ENCODE results near the gene LMLN.
"Not testable (repeated sequence)": the region's sequence is repeated elsewhere in the genome, so short reads cannot be mapped to it uniquely, and the experiment has no call there.

Gene LMLN, protein sequence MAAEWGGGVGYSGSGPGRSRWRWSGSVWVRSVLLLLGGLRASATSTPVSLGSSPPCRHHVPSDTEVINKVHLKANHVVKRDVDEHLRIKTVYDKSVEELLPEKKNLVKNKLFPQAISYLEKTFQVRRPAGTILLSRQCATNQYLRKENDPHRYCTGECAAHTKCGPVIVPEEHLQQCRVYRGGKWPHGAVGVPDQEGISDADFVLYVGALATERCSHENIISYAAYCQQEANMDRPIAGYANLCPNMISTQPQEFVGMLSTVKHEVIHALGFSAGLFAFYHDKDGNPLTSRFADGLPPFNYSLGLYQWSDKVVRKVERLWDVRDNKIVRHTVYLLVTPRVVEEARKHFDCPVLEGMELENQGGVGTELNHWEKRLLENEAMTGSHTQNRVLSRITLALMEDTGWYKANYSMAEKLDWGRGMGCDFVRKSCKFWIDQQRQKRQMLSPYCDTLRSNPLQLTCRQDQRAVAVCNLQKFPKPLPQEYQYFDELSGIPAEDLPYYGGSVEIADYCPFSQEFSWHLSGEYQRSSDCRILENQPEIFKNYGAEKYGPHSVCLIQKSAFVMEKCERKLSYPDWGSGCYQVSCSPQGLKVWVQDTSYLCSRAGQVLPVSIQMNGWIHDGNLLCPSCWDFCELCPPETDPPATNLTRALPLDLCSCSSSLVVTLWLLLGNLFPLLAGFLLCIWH

DNA sequence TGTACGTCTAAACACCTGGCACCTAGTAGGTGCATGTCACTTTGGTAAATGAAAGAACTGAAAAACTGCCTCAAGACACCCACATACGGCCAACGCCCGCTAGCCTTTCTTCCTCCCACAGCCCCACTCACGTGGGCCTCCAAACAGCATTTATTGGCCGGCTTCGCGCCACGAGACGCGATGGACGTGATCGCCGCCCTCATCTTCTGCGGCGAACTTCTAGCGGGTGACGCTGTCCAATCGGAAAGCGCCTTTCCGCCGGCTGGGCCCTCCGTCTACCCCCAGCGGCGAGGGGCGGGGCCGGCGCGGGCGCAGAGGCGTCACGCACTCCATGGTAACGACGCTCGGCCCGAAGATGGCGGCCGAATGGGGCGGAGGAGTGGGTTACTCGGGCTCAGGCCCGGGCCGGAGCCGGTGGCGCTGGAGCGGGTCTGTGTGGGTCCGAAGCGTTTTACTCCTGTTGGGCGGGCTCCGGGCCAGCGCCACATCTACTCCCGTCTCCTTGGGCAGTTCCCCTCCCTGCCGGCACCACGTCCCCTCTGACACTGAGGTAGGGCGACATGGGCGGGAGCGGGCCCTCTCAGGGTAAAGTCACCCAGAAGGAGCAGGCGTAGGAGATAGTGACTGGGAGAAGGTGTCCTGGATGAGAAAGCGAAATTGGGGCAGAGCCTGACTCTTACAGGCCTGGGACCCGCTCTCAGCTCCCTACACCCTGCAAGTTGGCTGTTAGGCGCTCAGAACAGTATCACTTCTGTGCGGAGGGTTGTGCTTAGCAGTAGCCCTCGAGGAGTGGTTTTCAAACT is at the start of gene LMLN:
TSS of gene LMLN (plus strand) at position 327 of the 803 bp plus-strand sequence. CDS start at position 356, 29 bp downstream.
- peak; percentile 91 for DNase-seq (ENCODE audit: low read depth)

- no peak for DNase-seq (ENCODE audit: low read depth)
Observed at GRCh38 chr3:197912741-197913476, 47.1 kb upstream of the LMLN start.

DNA sequence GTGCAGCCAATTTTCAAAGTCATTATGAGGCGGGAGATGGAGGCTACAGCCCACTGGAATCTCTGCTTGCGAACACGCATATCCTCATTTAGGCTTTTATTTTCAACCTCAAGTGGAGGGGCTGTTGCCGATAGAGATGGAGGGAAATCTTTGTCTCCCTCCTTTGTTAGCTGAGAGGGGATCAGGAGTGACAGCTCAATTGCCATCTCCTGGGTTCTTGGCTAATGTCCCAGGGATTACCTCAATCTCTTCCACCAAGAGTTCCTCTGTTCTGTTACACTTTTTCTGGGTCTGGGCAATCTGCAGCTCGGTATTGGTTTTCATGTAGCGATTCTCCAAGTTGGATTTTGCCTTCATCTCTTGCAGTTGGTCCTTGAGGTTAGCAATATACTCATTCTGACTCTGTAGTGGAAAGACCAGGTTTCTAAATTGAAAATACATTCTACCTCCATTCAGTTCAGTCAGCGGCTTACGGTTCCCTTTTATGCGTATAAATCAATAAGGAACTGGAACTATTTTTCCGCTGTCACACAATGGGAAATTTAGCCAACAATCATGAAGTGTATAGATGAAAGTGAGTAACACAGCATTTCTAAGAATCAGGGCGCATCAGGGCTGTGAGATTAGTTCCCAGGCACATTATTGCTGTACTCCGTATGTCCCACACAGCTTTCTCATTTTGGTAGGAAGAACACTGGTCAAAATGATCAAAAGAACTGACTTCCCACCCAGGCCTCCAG is 46.2 kb upstream of the LMLN start:
- DNase-seq (ENCODE audit: low read depth): no peak

DNA sequence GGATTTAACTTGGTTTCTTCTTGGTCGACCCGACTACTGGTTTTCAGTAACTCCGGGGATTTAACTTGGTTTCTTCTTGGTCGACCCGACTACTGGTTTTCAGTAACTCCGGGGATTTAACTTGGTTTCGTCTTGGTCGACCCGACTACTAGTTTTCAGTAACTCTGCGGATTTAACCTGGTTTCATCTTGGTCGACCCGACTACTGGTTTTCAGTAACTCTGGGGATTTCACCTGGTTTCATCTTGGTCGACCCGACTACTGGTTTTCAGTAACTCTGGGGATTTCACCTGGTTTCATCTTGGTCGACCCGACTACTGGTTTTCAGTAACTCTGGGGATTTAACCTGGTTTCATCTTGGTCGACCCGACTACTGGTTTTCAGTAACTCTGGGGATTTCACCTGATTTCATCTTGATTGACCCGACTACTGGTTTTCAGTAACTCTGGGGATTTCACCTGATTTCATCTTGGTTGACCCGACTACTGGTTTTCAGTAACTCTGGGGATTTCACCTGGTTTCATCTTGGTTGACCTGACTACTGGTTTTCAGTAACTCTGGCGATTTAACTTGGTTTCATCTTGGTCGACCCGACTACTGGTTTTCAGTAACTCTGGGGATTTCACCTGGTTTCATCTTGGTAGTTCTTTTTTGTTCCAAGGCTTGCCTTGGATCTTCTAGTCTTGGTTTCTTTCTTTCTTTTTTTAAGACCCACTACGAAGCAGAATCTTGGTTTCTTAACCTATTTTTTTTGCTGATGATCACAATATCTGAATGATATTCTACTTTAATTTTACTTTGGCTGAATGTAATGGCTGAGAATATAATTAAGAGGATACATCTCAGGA is 38.4 kb upstream of the LMLN start:
- DNase-seq (ENCODE audit: low read depth): not testable (repeated sequence)

GRCh38 chr3:197926418-197926817 is 33.6 kb upstream of the LMLN start:
- DNase-seq (ENCODE audit: low read depth): no peak

DNA sequence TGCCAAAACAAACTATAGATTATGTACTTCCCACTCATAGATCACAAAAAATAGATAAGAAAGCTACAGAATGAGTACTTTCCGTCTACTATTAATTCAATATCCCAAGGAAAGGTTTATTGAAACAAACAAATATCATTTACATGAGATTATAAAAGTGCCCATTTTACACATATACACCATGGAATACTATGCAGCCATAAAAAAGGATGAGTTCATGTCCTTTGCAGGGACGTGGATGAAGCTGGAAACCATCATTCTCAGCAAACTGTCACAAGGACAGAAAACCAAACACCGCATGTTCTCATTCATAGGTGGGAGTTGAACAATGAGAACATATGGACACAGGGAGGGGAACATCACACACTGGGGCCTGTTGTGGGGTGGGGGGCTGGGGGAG is 32.4 kb upstream of the LMLN start:
- DNase-seq (ENCODE audit: low read depth): not testable (repeated sequence)

GRCh38 chr3:197936819-197937384 is 23.1 kb upstream of the LMLN start:
- no peak for DNase-seq (ENCODE audit: low read depth)

GRCh38 chr3:197940745-197941384 is 19.2 kb upstream of the LMLN start:
- DNase-seq (ENCODE audit: low read depth): no peak

- DNase-seq (ENCODE audit: low read depth): no peak
Observed at GRCh38 chr3:197942956-197943556, 17.0 kb upstream of the LMLN start.

GRCh38 chr3:197949191-197949777 is 10.7 kb upstream of the LMLN start:
- DNase-seq (ENCODE audit: low read depth): no peak

DNA sequence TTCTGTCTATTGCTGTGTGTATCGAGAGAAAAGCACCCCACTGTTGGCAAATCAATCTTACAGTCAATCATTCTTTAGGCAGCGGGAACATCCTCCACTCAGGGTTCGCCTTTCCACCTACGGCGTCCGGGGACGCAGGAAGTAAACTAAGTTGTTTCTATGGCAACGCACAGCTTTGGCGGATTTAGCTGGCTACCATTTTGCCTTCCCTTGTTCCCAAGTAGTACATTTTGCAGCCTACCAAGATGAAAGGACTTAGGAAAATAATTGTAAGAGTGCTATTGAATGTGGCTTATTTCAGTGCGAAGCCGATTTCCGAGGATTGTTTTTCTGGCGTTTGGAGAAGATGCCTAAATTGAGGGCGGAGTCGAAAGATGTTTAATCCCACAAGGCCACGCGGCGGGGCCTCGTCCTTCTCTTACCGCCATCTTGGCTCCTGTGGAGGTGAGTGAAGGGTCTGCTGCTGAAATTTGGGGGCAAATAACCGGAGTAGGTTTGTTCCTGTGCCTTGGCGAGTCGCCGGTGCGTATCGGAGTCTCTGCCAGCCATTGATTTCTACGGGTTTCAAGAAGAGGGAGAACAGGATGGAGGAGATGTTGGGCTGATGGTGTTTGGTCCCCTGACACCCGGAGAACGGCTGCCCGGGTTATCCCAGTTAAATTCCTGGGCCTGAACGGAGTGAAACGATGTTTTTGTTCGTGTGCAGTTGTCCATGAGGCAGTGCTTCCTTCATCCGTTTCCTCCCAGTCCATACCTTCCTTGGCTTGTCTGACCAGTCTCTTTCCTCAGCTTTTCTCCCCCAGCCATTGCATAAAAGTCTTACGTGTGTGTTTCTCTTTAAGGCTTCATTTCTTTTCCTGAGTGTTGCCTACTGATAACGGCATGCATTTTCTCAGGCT is 10.0 kb upstream of the LMLN start, which contains the start of gene RPL35A:
TSS of gene RPL35A (plus strand) at position 413 of the 899 bp plus-strand sequence. CDS start 778 bp downstream, outside the sequence.
- DNase-seq (ENCODE audit: low read depth): peak; percentile 88

GRCh38 chr3:197950677-197951061 is 9.3 kb upstream of the LMLN start:
- no peak for DNase-seq (ENCODE audit: low read depth)

- no peak for DNase-seq (ENCODE audit: low read depth)
Observed at GRCh38 chr3:197951392-197951990, 8.5 kb upstream of the LMLN start.

GRCh38 chr3:197952440-197952839 is 7.6 kb upstream of the LMLN start:
- no peak for DNase-seq (ENCODE audit: low read depth)

DNA sequence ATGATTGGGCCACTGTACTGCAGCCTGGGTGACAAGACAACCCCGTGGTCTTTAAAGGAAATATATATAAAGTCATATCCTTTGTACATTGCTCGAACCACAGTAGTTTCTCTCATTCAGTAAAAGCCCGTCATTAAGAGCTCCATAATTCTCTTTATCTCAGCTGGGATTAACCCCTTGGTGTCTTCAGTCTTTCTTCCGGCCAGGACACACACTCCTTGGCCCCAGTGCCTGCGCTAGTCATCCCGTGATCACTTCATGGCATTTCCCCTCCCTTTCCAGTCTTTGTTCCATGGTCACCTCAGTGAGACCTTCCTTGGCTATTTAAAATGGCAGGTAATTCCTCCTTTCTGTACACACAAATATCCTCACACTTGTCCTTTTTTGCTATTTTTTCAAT is 6.7 kb upstream of the LMLN start:
- no peak for DNase-seq (ENCODE audit: low read depth)

GRCh38 chr3:197953881-197954280 is 6.1 kb upstream of the LMLN start:
- no peak for DNase-seq (ENCODE audit: low read depth)

DNA sequence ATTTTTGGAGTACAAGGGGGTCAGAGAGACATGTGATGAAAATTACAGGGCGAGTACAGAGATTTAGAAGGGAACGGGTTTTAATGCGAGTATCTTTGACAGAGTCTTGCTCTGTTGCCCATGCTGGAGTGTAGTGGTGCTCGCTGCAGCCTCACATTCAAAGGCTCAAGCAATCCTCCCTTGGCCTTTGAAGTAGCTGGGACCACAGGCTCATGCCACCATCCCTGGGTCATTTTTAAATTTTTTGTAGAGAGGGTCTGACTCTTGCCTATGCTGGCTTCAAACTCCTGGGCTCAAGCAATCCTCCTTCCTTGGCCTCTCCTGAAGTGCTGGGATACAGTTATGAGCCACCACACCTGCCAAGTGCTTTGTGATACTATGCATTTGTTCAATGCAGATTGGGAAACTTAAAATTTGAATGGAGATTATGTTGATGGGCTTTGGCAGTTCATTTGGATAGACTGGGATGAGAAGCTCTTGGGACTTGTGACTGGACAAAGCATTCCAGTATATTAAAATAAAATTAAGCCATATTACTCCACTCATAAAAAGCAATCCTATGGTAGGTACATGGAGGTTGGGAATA is 4.0 kb upstream of the LMLN start:
- DNase-seq (ENCODE audit: low read depth): no peak

Measured in GM04504 (cell line).